GM21619 (cell line): ENCODE data around the gene NBPF3.
A peak's percentile ranks its signal among the peaks of the same experiment; 100 is the strongest.
"Not testable (repeated sequence)": the region's sequence is repeated elsewhere in the genome, so short reads cannot be mapped to it uniquely, and the experiment has no call there.

Experiments used
- ATAC-seq: cut with Tn5 transposase; IDR thresholded peaks from one replicate; pipeline ENCODE4 v1.9.1; 2021; ENCODE audit not compliant: unreplicated experiment

NBPF3 gene

GRCh38 chr1:21439721-21440629 is at the start of gene NBPF3:
TSS of gene NBPF3 (plus strand) at chr1:21440137. CDS start at chr1:21445087, 4,950 bp downstream.
- peak; percentile 87 for ATAC-seq

GRCh38 chr1:21391497-21391896 is 48.4 kb upstream of the NBPF3 start:
- no peak for ATAC-seq

GRCh38 chr1:21392587-21393263 is 47.2 kb upstream of the NBPF3 start:
- no peak for ATAC-seq

GRCh38 chr1:21396516-21396915 is 43.4 kb upstream of the NBPF3 start:
- no peak for ATAC-seq

- no peak for ATAC-seq
Observed at GRCh38 chr1:21397813-21398188, 42.1 kb upstream of the NBPF3 start.

- ATAC-seq = not testable (repeated sequence)
Observed at GRCh38 chr1:21401726-21402346, 38.1 kb upstream of the NBPF3 start.

- ATAC-seq = no peak
Observed at GRCh38 chr1:21406659-21407058, 33.3 kb upstream of the NBPF3 start.

- not testable (repeated sequence) for ATAC-seq
Observed at GRCh38 chr1:21409897-21410296, 30.0 kb upstream of the NBPF3 start.

GRCh38 chr1:21414015-21414414 is 25.9 kb upstream of the NBPF3 start:
- ATAC-seq = no peak

- not testable (repeated sequence) for ATAC-seq
Observed at GRCh38 chr1:21420378-21420777, 19.6 kb upstream of the NBPF3 start.

- ATAC-seq = not testable (repeated sequence)
Observed at GRCh38 chr1:21421307-21421706, 18.6 kb upstream of the NBPF3 start.

- not testable (repeated sequence) for ATAC-seq
Observed at GRCh38 chr1:21427798-21428480, 12.0 kb upstream of the NBPF3 start.

- ATAC-seq = not testable (repeated sequence)
Observed at GRCh38 chr1:21428481-21429073, 11.4 kb upstream of the NBPF3 start.

GRCh38 chr1:21429210-21429609 is 10.7 kb upstream of the NBPF3 start:
- not testable (repeated sequence) for ATAC-seq

- ATAC-seq = not testable (repeated sequence)
Observed at GRCh38 chr1:21430875-21431274, 9.1 kb upstream of the NBPF3 start.

GRCh38 chr1:21434394-21434793 is 5.5 kb upstream of the NBPF3 start:
- ATAC-seq = no peak

GRCh38 chr1:21435646-21436487 is 4.1 kb upstream of the NBPF3 start:
- ATAC-seq = no peak

- no peak for ATAC-seq
Observed at GRCh38 chr1:21436488-21437340, 3.2 kb upstream of the NBPF3 start.

GRCh38 chr1:21437341-21437640 is 2.6 kb upstream of the NBPF3 start:
- ATAC-seq = no peak
